HepG2 (cell line): ENCODE measurements around the gene RANBP17.

Source experiments
- CCDC6 ChIP-seq: sonication (generic); formaldehyde crosslinking; IDR thresholded peaks from 2 replicates; pipeline ENCODE4 v1.8.1; 2022; ENCODE audit warnings: mild to moderate bottlenecking, missing genetic modification reagents, moderate library complexity
- CREB1 ChIP-seq, 2 experiments: fragments of 450-650 bp in 1 of 2; IDR thresholded peaks; 2 replicates each; pipeline ENCODE4 v1.6.1; 2016 to 2017; ENCODE audit warnings: control low read depth in 1 of 2, mild to moderate bottlenecking in 1 of 2, missing compliant biosample characterization in 1 of 2, missing genetic modification characterization in 1 of 2
- CSRNP2 ChIP-seq: sonication (generic); formaldehyde crosslinking; conservative IDR thresholded peaks from 2 replicates; pipeline ENCODE4 v1.8.0; 2022; ENCODE audit warnings: low read depth, missing genetic modification reagents
- MAFF ChIP-seq: IDR thresholded peaks from 2 replicates; pipeline ENCODE4 v1.6.1; 2011; ENCODE audit warnings: low read depth, low read length, improper control_type of control experiment
- NBN ChIP-seq: fragments of 450-650 bp; conservative IDR thresholded peaks from 2 replicates; pipeline ENCODE4 v1.6.1; 2017
- PBX2 ChIP-seq: IDR thresholded peaks from 2 replicates; pipeline ENCODE4 v1.6.1; 2016; ENCODE audit warnings: control low read depth
- POLR2A ChIP-seq, 2 experiments: IDR thresholded peaks; 2 replicates each; pipeline ENCODE4 v1.6.1; 2011; ENCODE audit warnings: low read depth in 2 of 2, low read length in 2 of 2, mild to moderate bottlenecking in 1 of 2, moderate library complexity in 1 of 2; ENCODE audit not compliant: insufficient read depth in 1 of 2
- RNF2 ChIP-seq: fragments of 450-650 bp; conservative IDR thresholded peaks from 2 replicates; pipeline ENCODE4 v1.6.1; 2016; ENCODE audit warnings: low read depth
- ZNF468 ChIP-seq: sonication (generic); formaldehyde crosslinking; IDR thresholded peaks from 2 replicates; pipeline ENCODE4 v1.8.0; 2022; ENCODE audit warnings: mild to moderate bottlenecking, moderate library complexity, missing genetic modification reagents
- ZNF7 ChIP-seq: IDR thresholded peaks from 2 replicates; pipeline ENCODE4 v1.6.1; 2016; ENCODE audit warnings: missing biosample characterization, missing genetic modification reagents

- TF ChIP-seq POLR2A (IDR thresholded peaks at IDR 0.05; ENCODE audit: insufficient read depth in 1 of 2, low read depth in 2 of 2, low read length in 2 of 2) (no peak), RNF2 (no peak), NBN (no peak), PBX2 (CRISPR knock-in tag) (no peak), MAFF (no peak), CCDC6 (CRISPR knock-in tag) (no peak), CSRNP2 (CRISPR knock-in tag) (no peak), ZNF468 (CRISPR knock-in tag) (no peak), CREB1 (IDR thresholded peaks at IDR 0.05) (no peak), CREB1 (CRISPR knock-in tag; IDR thresholded peaks at IDR 0.05) (no peak), ZNF7 (CRISPR knock-in tag) (no peak)
Measured at GRCh38 chr5:170882345-170882744, 20.5 kb downstream of the RANBP17 start.
